HG03565 (cell line): ENCODE results near the gene MVK.

Source experiments
- ATAC-seq: cut with Tn5 transposase; IDR thresholded peaks from one replicate; pipeline ENCODE4 v1.9.1; 2021; ENCODE audit warnings: mild to moderate bottlenecking, moderate library complexity; ENCODE audit not compliant: unreplicated experiment

The MVK gene

DNA sequence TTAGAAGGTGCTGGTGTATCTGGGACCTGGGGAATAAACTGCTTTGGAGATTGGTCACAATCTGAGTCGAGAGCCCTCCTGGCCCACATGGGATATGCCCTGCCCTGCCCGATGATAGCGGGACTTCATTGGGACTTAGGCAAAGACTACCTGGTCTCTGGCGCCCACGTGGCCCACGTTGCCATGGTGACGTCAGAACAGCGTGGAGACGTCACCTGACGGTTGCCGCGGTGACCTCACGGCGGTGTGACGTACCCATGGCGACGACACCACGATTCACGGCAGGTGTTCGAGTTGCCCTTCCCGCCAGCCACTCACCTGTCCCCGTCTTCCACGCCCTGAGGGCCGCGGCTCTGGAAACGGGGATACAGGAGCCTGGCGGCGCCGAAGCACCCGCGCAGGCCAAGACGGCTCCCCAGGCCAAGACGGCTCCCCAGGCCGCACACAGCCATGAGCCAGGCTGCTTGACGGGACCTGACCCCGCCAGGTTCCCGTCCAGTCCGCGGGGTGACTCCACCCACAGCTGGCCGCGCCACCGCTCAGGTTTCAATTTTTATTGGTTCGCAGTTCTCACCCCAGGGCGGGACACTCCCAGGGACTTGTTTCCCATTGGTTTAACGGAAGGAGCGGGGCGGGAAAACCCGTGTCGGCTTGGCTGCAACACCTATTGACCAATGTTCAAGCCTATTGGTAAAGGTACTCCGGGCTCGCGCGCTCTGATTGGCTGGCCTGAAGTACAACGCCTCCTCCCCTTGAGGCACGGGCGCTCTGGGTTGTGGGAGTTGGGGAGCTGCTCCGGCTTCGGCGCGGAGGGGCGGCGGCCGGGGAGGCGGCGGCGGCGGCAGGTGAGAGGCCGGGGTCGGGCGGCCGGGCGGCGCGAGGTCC is at the start of gene MVK, which contains the start of gene MMAB:
MVK (plus strand) TSS at position 766 of the 885 bp plus-strand sequence. CDS start 1,029 bp downstream, outside the sequence.
MMAB (minus strand) TSS at position 476 of the 885 bp plus-strand sequence; CDS start at position 452, 24 bp downstream.
- ATAC-seq, result peak; percentile 92

DNA sequence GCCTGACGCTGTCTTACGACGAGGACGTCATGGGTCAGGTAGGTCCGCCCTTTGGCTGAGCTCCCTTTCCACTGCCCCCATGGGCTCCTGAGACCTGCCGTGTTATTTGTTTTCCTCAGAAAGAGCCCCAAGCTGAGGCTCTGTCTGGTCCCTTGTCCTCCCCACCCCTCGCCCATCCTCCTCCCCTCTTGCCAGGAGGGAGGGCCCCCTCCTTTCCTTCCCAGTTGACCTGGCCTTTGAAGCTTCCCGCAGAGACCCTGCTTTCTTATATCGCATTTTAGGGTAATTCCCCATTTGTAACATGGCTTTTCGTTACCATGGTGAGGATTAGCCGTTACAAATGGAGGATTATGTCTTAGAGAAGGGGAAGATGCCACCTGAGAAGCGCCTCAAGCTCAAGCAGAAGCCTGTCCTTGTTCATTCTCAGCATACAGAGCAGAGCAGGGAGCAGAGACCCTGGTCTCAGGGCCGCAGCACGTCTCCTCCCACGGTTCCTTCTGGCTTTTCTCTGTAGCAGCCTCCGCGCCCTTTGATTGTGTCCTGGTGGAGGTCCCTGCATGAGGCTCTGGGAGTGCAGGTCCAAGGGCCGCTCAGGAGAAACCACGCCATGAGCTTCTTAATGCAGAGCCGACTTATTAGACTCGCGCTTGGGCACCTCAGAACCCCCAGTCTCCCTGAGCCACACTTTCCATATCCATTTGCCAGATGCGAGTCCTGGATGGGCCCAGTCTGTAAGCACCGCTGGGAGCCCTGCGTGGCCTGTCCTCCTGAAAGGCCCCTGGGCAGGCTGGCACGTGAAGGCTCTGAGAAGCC is 48.9 kb upstream of the MVK start:
- ATAC-seq, result no peak

DNA sequence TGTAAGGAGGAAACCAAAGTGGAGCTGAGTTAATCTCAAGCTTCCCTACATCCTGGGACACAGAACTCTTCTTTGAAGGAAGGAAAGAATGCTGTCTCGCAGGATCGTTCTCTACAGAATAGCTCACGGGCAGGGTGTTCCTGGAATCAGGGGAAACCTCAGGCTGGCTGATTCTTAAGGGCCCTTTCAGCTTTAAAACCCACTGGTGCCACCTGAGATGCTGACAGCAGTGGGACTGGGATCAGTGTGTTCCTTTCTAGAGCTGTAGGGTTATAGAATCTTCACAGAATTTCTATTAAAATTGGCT is 48.4 kb upstream of the MVK start:
- ATAC-seq, result no peak

DNA sequence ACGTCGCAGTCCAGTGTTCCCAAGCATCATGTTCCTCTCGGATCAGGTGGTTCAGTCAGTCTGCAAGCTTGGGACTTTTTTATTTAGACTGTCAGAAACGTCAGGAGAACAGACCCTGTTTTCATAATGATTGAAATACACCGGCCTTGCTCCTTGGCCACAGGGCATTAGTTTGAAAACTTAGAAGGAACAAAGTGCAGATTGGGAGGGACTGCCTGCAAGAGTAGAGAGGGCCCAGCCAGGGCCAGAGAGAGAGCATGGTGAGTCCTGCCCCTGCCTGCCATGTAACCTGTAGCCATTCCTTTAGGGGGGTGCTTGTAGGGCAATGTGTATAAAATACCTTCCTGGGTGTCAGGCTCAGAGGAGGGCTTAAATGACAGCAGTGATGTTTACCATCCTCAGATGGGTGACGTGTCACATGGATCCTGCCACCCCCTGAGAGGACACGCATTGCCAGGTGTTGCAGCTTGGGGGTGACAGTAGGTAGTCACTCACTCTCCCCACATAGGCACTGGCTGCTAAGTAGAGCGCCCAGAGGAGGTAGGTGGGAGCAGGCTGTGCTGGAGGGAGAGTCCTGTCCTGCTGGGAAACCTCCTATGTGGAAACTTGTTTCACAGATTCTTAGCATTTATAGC is 46.0 kb upstream of the MVK start:
- no peak for ATAC-seq

- no peak for ATAC-seq
These were observed 43.6 kb upstream of the MVK start for GRCh38 chr12:109529691-109530640.

DNA sequence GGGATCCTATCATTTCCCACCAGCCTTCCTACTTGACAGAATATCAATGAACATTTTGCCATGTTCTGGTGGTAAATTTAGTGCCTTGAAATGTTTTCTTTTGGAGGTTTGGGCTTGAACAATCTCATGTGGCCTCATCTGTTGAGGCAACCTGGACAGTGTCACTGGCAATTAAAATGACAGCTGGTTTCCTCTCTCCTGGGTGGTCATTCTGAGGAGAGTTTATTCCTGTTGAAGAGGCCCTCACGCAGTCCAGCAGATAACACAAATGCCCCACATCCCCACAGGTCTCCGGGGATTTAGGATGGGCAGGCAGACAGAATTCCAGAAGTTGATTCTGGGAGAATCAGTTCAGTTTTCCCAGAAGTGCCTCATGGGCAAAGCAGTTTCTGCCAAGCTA is 42.2 kb upstream of the MVK start:
- ATAC-seq, result no peak

GRCh38 chr12:109532721-109533486 is 40.7 kb upstream of the MVK start:
- ATAC-seq, result no peak

- no peak for ATAC-seq
These were observed 40.2 kb upstream of the MVK start for GRCh38 chr12:109533487-109533740.

- ATAC-seq, result no peak
These were observed 39.1 kb upstream of the MVK start for GRCh38 chr12:109534456-109534855.

- ATAC-seq, result no peak
These were observed 38.2 kb upstream of the MVK start for GRCh38 chr12:109535231-109535862.

GRCh38 chr12:109535863-109536250 is 37.7 kb upstream of the MVK start:
- no peak for ATAC-seq

GRCh38 chr12:109537136-109537535 is 36.5 kb upstream of the MVK start:
- ATAC-seq, result no peak

DNA sequence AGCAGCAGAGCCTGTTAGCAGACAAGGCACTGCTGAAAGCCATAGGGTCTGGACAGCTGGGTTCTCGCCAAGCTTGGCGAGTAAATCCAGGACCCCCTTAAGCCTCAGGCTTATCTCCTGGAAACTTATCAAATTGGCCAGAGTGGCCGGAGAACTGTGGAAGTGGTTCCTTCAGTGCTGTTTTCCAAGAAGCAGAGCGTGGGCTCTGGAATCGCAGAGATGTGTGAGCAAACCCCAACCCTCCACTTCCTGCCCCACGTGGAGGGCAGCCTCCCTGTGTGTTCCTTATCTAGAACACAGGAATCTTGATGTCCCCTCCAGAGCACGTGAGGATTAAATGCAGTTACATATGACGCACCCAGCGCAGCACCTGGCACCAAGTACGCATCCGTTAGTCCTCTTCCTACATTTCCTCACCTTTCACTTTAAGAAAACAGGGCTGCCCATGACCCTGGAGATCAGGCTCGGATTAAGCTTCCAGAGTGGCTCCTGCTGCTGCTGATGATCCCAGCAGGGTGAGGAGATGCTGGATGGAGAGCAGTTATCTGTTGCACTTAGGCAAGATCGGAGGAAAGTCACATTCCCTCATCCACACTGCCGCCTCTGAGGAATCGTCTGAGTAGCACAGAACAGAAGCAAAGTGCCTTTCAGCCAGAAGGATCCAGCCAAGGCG is 35.3 kb upstream of the MVK start:
- ATAC-seq, result no peak

DNA sequence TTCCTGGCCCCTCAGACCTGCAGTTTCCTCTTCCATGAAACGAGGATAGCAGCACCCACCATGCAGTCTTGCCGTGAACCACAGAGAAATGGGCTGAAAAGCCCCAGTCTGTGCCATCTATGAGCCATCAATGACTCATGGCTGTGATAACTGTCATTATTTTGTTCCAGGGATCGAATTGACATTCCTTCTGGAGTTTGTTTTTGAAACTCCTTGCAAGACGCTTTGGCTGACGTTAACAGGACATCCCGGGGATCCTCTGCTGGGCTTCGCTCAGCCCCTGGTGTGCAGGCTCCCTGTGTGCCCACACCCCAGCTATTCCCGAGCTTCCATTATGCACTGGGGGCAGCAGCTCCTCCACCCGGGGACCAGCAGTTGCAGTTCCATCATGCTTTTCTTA is 34.1 kb upstream of the MVK start:
- ATAC-seq, result no peak

DNA sequence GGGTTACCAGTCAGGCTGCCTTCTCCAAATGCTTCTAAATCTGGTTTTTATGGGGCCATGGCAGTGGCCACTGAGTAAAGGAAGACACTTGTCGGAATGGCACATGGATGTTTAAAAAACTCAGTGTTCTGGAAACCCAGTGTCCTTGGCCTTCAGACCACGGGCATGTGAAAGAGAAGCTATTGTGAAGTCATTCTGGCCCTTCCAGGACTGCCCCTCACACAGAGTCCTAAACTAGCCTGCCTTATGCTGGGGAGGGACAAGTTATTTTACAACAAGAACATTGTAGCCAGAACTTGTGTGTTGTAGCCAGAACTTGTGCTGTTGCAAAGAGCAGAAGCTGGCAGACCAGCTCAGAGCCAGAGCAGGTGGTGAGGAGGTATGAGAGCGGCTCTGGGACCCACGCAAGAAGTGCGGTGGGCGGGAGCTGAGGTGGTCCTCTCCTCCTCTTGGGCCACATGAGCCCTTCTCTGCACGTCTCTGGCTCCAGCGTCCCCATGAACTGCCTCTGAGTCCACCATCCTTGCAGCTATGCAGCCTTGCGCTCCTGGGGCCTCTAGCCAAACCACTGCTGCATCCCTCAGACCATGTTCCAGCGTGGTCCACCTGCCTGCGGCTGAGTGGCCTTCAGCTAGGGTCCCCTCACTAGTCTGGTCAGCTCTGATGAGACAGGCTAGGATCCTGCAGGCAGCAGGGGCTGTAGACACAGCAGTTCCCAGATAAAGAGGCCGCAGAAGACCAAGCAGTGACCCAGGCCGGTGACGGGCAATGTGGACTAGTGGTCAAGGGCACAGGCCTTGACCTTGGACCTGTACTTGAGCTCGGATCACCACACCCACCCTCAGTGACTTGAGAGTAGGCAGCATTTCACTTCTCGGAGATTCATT is 32.8 kb upstream of the MVK start:
- ATAC-seq, result no peak

GRCh38 chr12:109541413-109541726 is 32.2 kb upstream of the MVK start:
- ATAC-seq, result no peak

- no peak for ATAC-seq
These were observed 31.6 kb upstream of the MVK start for GRCh38 chr12:109542014-109542413.

DNA sequence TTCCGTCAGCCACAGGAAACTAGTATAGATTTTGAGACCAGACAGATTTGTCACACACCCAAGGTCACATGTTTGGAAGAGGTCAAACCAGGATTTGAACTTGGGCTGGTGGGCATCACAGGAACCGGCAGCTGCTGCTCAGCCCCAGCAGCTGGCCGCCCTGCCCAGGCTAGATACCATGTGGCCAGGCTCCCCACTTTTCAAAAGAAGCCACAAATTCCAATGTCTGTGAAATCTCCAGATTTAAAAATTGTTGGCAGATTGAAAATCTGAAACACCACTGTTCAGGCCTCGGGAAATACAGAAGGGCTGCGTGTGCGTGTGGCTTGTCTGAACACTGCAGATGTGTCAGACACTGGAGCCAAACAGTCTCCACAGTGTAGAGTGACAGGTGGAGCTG is 30.7 kb upstream of the MVK start:
- no peak for ATAC-seq
